Transverse colon (tissue), 4 donors: Measurements from ENCODE around the gene TPD52L1.

Experiments
- EP300 ChIP-seq: sonication (generic); formaldehyde crosslinking; IDR thresholded peaks from one replicate; pipeline ENCODE4 v1.6.1; 2017; ENCODE audit warnings: antibody characterized with exemption, low read depth
- POLR2A ChIP-seq: fragments of 450-650 bp; IDR thresholded peaks from one replicate; pipeline ENCODE4 v1.6.1; 2016; ENCODE audit warnings: antibody characterized with exemption, mild to moderate bottlenecking, moderate library complexity
- POLR2AphosphoS5 ChIP-seq, 3 donors: sonication (generic); formaldehyde crosslinking; IDR thresholded peaks; one replicate each; pipeline ENCODE4 v1.6.1; 2016; ENCODE audit warnings: antibody characterized with exemption in 3 of 3
- TF ChIP-seq, protein P1 (sequence below), 5 experiments: fragments of 200-600 bp in 3 of 5; fragments of 450-650 bp in 2 of 5; sonication (generic) in 3 of 5; IDR thresholded peaks; 1 replicate in 2 of 5; 2 replicates in 3 of 5; pipeline ENCODE4 v1.5.1; 2016 to 2017; ENCODE audit warnings: antibody characterized with exemption in 5 of 5, inconsistent platforms in 3 of 5, mild to moderate bottlenecking in 2 of 5, moderate library complexity in 1 of 5

DNA sequence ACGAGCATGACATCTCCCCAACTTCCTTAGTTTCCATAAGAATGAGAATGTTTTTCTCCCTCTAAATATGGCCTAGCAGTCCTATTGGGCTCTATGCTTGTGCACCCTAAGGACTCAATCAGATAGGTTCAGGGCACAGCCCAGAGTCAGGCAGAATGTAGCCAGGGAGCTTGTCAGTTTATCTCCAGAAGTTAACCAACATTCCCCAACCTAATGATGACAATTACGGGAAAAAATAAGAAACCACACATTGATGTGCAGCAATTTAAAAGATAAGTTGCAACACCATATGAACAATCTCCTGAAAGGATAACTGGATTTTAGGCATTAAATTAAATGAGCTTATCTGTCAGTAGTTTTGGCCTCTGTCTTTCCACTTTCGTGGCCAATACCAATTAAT is 77.1 kb downstream of the TPD52L1 start:
- TF ChIP-seq POLR2A (no peak), POLR2AphosphoS5 (IDR thresholded peaks at IDR 0.05) (no peak), EP300 (no peak)
- TF ChIP-seq, protein P1, sequence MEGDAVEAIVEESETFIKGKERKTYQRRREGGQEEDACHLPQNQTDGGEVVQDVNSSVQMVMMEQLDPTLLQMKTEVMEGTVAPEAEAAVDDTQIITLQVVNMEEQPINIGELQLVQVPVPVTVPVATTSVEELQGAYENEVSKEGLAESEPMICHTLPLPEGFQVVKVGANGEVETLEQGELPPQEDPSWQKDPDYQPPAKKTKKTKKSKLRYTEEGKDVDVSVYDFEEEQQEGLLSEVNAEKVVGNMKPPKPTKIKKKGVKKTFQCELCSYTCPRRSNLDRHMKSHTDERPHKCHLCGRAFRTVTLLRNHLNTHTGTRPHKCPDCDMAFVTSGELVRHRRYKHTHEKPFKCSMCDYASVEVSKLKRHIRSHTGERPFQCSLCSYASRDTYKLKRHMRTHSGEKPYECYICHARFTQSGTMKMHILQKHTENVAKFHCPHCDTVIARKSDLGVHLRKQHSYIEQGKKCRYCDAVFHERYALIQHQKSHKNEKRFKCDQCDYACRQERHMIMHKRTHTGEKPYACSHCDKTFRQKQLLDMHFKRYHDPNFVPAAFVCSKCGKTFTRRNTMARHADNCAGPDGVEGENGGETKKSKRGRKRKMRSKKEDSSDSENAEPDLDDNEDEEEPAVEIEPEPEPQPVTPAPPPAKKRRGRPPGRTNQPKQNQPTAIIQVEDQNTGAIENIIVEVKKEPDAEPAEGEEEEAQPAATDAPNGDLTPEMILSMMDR (IDR thresholded peaks at IDR 0.05): no peak
